A549 treated with AZD9567 at 1 μM for 4 hours (cell line): ENCODE measurements around the gene KRTAP19-6. TPM values are rescaled to one million over a fixed set of nuclear protein-coding genes. Genes with fewer than 3 reads are reported as not detected.

Experiments
- total RNA-seq: library from RNA; stranded (reverse); fragments of 200-300 nt; extraction: Qiagen RNA extraction; gene quantifications from 5 replicates; pipeline ENCODE4 v1.2.3, GENCODE V29; 2022; ENCODE audit not compliant: insufficient read depth

Gene KRTAP19-6
- total RNA-seq: not detected in 5 replicates

DNA sequence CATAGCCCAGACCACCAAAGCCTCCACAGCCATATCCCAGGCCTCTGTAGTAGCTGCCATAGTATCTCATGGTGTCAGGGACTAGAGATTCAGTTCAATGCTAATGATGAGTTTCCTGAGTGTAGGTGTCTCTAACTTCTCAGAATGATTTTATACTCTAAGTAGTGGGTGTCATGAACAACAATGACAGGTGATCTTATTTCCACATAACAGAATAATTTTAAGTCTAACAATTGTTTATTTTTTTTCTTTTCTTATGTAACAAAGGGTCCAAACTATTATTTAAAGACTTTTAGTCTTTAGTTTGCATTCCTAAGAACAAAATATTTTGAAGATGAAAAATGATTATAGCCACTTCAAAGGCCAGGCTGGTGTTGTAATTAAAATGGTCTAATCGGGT lies at the start of gene KRTAP19-6:
Gene KRTAP19-6 (minus strand): TSS at position 101 of the 400 bp plus-strand sequence. CDS start 31 bp downstream, at position 70.

GRCh38 chr21:30590297-30590696 lies 48.6 kb upstream of the KRTAP19-6 start, which contains the start of gene KRTAP22-2:
TSS of gene KRTAP22-2 (minus strand) at chr21:30590397.

GRCh38 chr21:30561264-30561895 lies 19.7 kb upstream of the KRTAP19-6 start, which contains the start of gene KRTAP19-7:
TSS of gene KRTAP19-7 (minus strand) at chr21:30561314. CDS start at chr21:30561289, 25 bp downstream.

GRCh38 chr21:30502041-30502440 lies 39.6 kb downstream of the KRTAP19-6 start, which contains the start of gene KRTAP19-5:
TSS of gene KRTAP19-5 (minus strand) at chr21:30502141. CDS start at chr21:30502090, 51 bp downstream.

DNA sequence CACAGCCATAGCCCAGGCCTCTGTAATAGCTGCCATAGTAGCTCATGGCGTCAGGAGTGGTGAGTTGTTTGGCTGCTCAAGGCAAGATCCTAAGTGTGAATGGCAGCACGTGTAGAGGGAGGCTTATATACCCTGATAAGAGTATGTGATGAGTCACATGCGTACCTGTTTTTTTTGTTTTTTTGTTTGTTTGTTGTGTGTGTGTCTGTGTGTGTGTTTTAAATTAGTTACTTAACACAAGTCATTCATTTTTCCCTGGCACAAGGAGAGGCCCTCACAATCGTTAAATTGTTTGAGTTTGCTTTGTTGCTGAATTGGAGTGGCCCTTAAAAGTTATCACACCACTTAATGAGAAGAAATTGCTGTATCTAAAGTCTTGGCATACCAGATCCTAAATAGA lies 44.6 kb downstream of the KRTAP19-6 start, which contains the start of gene KRTAP19-4:
Gene KRTAP19-4 (minus strand): TSS at position 101 of the 400 bp plus-strand sequence. CDS start 55 bp downstream, at position 46.

GRCh38 chr21:30491963-30492428 lies 49.7 kb downstream of the KRTAP19-6 start, which contains the start of gene KRTAP19-3:
TSS of gene KRTAP19-3 (minus strand) at chr21:30492013. CDS start at chr21:30491957, 56 bp downstream.

Other genes with a start within 250 kb of the KRTAP19-6 start
- not detected in 5 replicates for gene KRTAP26-1, start 221.5 kb downstream of the KRTAP19-6 start, total RNA-seq
- gene KRTAP27-1, start 204.2 kb downstream of the KRTAP19-6 start, total RNA-seq: not detected in 5 replicates
- not detected in 5 replicates for gene KRTAP23-1, start 193.3 kb downstream of the KRTAP19-6 start, total RNA-seq
- gene KRTAP13-2, start 169.6 kb downstream of the KRTAP19-6 start, total RNA-seq: 0.09 TPM in 1 of 5 replicates, not detected in the others
- gene KRTAP13-1, start 145.8 kb downstream of the KRTAP19-6 start, total RNA-seq: not detected in 5 replicates
- not detected in 5 replicates for gene KRTAP13-3, start 115.9 kb downstream of the KRTAP19-6 start, total RNA-seq
- not detected in 5 replicates for gene KRTAP13-4, start 111.6 kb downstream of the KRTAP19-6 start, total RNA-seq
- gene KRTAP15-1, start 101.6 kb downstream of the KRTAP19-6 start, total RNA-seq: not detected in 5 replicates
- not detected in 5 replicates for gene KRTAP19-1, start 61.5 kb downstream of the KRTAP19-6 start, total RNA-seq
- not detected in 5 replicates for gene KRTAP19-2, start 54.4 kb downstream of the KRTAP19-6 start, total RNA-seq
- gene KRTAP19-3, start 49.9 kb downstream of the KRTAP19-6 start, total RNA-seq: not detected in 5 replicates
- not detected in 5 replicates for gene KRTAP19-4, start 44.7 kb downstream of the KRTAP19-6 start, total RNA-seq
- gene KRTAP19-5, start 39.7 kb downstream of the KRTAP19-6 start, total RNA-seq: not detected in 5 replicates
- not detected in 5 replicates for gene KRTAP19-7, start 19.4 kb upstream of the KRTAP19-6 start, total RNA-seq
- not detected in 5 replicates for gene KRTAP22-2, start 48.5 kb upstream of the KRTAP19-6 start, total RNA-seq
- not detected in 5 replicates for gene KRTAP6-3, start 50.6 kb upstream of the KRTAP19-6 start, total RNA-seq
- not detected in 5 replicates for gene KRTAP6-2, start 57.0 kb upstream of the KRTAP19-6 start, total RNA-seq
- gene KRTAP22-1, start 59.2 kb upstream of the KRTAP19-6 start, total RNA-seq: not detected in 5 replicates
- gene KRTAP6-1, start 72.1 kb upstream of the KRTAP19-6 start, total RNA-seq: not detected in 5 replicates
- not detected in 5 replicates for gene KRTAP20-1, start 74.6 kb upstream of the KRTAP19-6 start, total RNA-seq
- gene KRTAP20-4, start 78.8 kb upstream of the KRTAP19-6 start, total RNA-seq: not detected in 5 replicates
- gene KRTAP20-2, start 93.3 kb upstream of the KRTAP19-6 start, total RNA-seq: not detected in 5 replicates
- gene KRTAP20-3, start 101.0 kb upstream of the KRTAP19-6 start, total RNA-seq: not detected in 5 replicates
- not detected in 5 replicates for gene KRTAP21-3, start 176.9 kb upstream of the KRTAP19-6 start, total RNA-seq
- not detected in 5 replicates for gene KRTAP21-2, start 205.4 kb upstream of the KRTAP19-6 start, total RNA-seq
- not detected in 5 replicates for gene KRTAP21-1, start 213.6 kb upstream of the KRTAP19-6 start, total RNA-seq